GM23248 (cell line): ENCODE results near the gene SRGAP2C. TPM values are rescaled to one million over a fixed set of nuclear protein-coding genes. Genes with fewer than 3 reads are reported as not detected.
A peak's percentile ranks its signal among the peaks of the same experiment; 100 is the strongest.
"Not testable (repeated sequence)": the region's sequence is repeated elsewhere in the genome, so short reads cannot be mapped to it uniquely, and the experiment has no call there.

Experiments used
- DNase-seq: peaks from one replicate; pipeline ENCODE4 v3.0.0-alpha.2; 2015
- H2AFZ ChIP-seq: fragments of 200-600 bp; sonication (generic); 2 replicates; pipeline ENCODE4 v1.6.1; 2016; ENCODE audit warnings: antibody characterized with exemption
- H3F3A ChIP-seq: fragments of 200-600 bp; sonication (generic); 2 replicates; pipeline ENCODE4 v1.6.1; 2016; ENCODE audit warnings: mild to moderate bottlenecking, antibody characterized with exemption, mixed run types; ENCODE audit not compliant: insufficient read depth
- H3K27ac ChIP-seq: fragments of 200-600 bp; sonication (generic); 2 replicates; pipeline ENCODE4 v1.5.1; 2016; ENCODE audit warnings: mild to moderate bottlenecking
- H3K27me3 ChIP-seq: fragments of 200-600 bp; sonication (generic); replicated peaks from 2 replicates; pipeline ENCODE4 v1.6.1; 2016; ENCODE audit warnings: mild to moderate bottlenecking; ENCODE audit not compliant: insufficient read depth
- H3K36me3 ChIP-seq: fragments of 200-600 bp; sonication (generic); 2 replicates; pipeline ENCODE4 v1.6.1; 2016; ENCODE audit warnings: low read depth, mild to moderate bottlenecking
- H3K4me1 ChIP-seq: fragments of 200-600 bp; sonication (generic); 2 replicates; pipeline ENCODE4 v1.6.1; 2016; ENCODE audit warnings: mild to moderate bottlenecking; ENCODE audit not compliant: insufficient read depth
- H3K4me2 ChIP-seq: fragments of 200-600 bp; sonication (generic); one replicate; pipeline ENCODE4 v1.6.1; 2016; ENCODE audit warnings: mild to moderate bottlenecking; ENCODE audit not compliant: unreplicated experiment
- H3K4me3 ChIP-seq: fragments of 200-600 bp; sonication (generic); 2 replicates; pipeline ENCODE4 v1.5.1; 2016; ENCODE audit warnings: mild to moderate bottlenecking
- H3K79me2 ChIP-seq: fragments of 200-600 bp; sonication (generic); 2 replicates; pipeline ENCODE4 v1.6.1; 2016; ENCODE audit warnings: mild to moderate bottlenecking; ENCODE audit not compliant: insufficient read depth
- H3K9ac ChIP-seq: fragments of 200-600 bp; sonication (generic); 2 replicates; pipeline ENCODE4 v1.6.1; 2016; ENCODE audit warnings: mild to moderate bottlenecking
- H3K9me2 ChIP-seq: fragments of 200-600 bp; sonication (generic); 2 replicates; pipeline ENCODE4 v1.6.1; 2016; ENCODE audit warnings: mixed run types, mild to moderate bottlenecking, moderate library complexity; ENCODE audit not compliant: insufficient read depth
- H3K9me3 ChIP-seq: fragments of 200-600 bp; sonication (generic); one replicate; pipeline ENCODE4 v1.6.1; 2017; ENCODE audit warnings: low read depth
- H4K20me1 ChIP-seq: fragments of 200-600 bp; sonication (generic); 2 replicates; pipeline ENCODE4 v1.6.0; 2016; ENCODE audit not compliant: insufficient read depth
- WGBS, 2 experiments: methylation state at CpG; one replicate each; pipeline ENCODE4 v1.1.6; 2015 to 2017; ENCODE audit warnings: low lambda C conversion rate in 2 of 2, low coverage in 1 of 2; ENCODE audit errors: missing lambda C conversion rate in 2 of 2; 5-methylcytosine and 5-hydroxymethylcytosine counted together
- in situ Hi-C: fragments of 300-500 bp; cut with MboI; formaldehyde crosslinking; loops from 2 replicates; pipeline ENCODE4 v1.15.0; 2020
- polyA plus RNA-seq: library from polyadenylated mRNA; unstranded; fragments of >200 nt; fragmentation: Nextera tagmentation; extraction: Ambion mirVana; gene quantifications from 2 replicates; pipeline ENCODE4 v1.2.1, GENCODE V29; 2016
- total RNA-seq: library from RNA; depleted of rRNA; stranded (reverse); fragments of >200 nt; shearing (Covaris generic); gene quantifications from 2 replicates; pipeline ENCODE4 v1.2.3, GENCODE V29; 2014

Gene SRGAP2C
- total and polyA plus RNA-seq, 2 experiments from 2014 or later = 15.6 to 21.5 TPM

DNA sequence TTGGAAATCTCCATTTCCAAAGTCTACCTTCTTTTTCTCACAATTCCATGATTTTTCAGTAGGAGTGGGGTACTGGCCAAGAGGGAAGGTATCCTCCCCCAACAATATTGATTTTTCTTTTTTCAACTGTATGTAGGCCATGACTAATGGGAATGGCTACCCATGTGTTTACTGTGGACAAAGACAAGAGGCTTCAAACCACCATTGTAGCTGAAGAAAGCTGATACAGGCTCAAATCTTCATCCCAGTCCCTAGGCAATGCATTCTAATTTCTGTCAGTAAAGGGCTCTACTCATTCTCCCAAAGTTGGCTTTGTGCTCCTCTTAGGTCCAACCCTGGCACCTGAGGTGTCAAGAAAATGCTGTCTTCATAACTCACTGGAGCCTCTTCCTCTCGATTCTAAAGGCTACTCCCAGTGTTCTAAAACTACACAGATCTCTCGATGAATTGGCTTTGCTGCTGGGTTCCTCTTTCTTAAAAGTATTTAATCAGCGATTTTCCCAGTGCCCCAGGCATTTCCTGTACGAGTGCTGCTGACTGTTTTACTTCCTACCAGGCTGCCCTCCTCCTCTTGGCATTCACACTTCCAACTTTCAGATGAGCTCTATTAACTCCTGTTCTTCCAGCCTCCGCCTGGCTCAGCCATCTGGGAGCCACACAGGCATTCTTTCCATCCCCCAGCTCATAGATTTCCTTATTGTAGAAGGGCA lies 171.1 kb downstream of the SRGAP2C start:
- H3K9ac ChIP-seq, H3K27me3 ChIP-seq, H3K4me3 ChIP-seq, H3K79me2 ChIP-seq, H3K36me3 ChIP-seq, H3K4me1 ChIP-seq, H3K9me3 ChIP-seq, H4K20me1 ChIP-seq, DNase-seq, H3K4me2 ChIP-seq, H2AFZ ChIP-seq, H3F3A ChIP-seq, in situ Hi-C loops, H3K9me2 ChIP-seq, H3K27ac ChIP-seq: not testable (repeated sequence)
- WGBS, 2 experiments = no CpG with 5 or more reads among the region's 5 CpGs

GRCh38 chr1:121356819-121357218 lies 172.0 kb downstream of the SRGAP2C start:
- H3K4me3 ChIP-seq, H2AFZ ChIP-seq, H3K9me2 ChIP-seq, H4K20me1 ChIP-seq, H3K9me3 ChIP-seq, H3F3A ChIP-seq, H3K4me2 ChIP-seq, in situ Hi-C loops, H3K9ac ChIP-seq, H3K36me3 ChIP-seq, H3K79me2 ChIP-seq, H3K27ac ChIP-seq, H3K4me1 ChIP-seq, H3K27me3 ChIP-seq, DNase-seq: not testable (repeated sequence)
- WGBS, 2 experiments = 100% methylated on average over 1 of the region's 2 CpGs

- WGBS, 2 experiments = no CpG with 5 or more reads among the region's 1 CpG
- H3K27me3 ChIP-seq, H2AFZ ChIP-seq, H3K4me1 ChIP-seq, H3K27ac ChIP-seq, DNase-seq, H3K79me2 ChIP-seq, H3K36me3 ChIP-seq, H3K9ac ChIP-seq, in situ Hi-C loops, H3F3A ChIP-seq, H3K9me2 ChIP-seq, H3K4me2 ChIP-seq, H4K20me1 ChIP-seq, H3K4me3 ChIP-seq, H3K9me3 ChIP-seq: not testable (repeated sequence)
These were observed 175.8 kb downstream of the SRGAP2C start for GRCh38 chr1:121360531-121360930.

DNA sequence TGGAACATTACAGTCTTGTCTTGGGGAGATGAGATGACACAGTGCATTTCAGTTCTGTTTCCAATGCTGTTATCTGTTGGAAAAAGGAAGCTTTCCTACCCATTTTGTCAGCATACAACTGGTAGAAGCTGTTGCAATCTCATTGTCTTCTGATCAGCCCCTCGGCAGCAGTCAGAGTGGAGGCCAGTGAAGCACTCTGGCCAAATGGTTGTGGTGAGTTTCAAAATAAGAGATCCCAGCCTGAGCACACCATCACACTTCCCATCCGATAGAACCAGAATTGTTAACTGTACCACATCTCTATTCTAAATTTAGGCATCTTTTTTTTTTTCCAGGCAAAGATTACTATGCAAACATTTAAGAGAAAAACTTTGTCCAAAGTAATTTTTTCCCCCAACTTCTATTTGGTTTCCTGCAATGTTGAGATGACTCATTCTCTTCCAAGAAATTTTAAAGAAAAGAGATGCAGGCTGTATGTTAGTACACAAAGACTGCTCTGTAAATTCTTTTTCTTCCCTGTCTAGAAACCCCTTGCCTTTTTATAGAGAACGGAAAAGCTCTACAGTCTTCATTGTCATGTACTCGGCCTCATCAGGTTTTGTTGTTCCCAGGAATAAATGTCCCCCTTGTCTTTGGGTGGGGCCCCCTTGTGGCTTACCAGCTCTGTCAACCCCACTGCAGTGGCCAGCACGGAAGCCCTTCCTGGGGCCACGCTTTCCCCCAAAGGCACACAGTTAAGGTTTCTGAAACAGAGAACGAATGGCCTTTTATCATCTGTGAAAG lies 176.9 kb downstream of the SRGAP2C start:
- H3K27ac ChIP-seq, H3K36me3 ChIP-seq, H2AFZ ChIP-seq, H4K20me1 ChIP-seq, H3K79me2 ChIP-seq, H3K9me3 ChIP-seq, H3K27me3 ChIP-seq, in situ Hi-C loops, H3F3A ChIP-seq, H3K4me1 ChIP-seq, H3K9me2 ChIP-seq, H3K4me2 ChIP-seq, DNase-seq, H3K4me3 ChIP-seq, H3K9ac ChIP-seq: not testable (repeated sequence)
- 6% methylated on average over 1 to 2 of the region's 7 CpGs for whole genome bisulfite sequencing, 2 experiments

GRCh38 chr1:121362234-121362883 lies 177.6 kb downstream of the SRGAP2C start:
- H3K4me1 ChIP-seq, H3K4me3 ChIP-seq, H3K27me3 ChIP-seq, H3K36me3 ChIP-seq, H2AFZ ChIP-seq, H3K9me2 ChIP-seq, H3K9me3 ChIP-seq, DNase-seq, H3K4me2 ChIP-seq, H4K20me1 ChIP-seq, in situ Hi-C loops, H3F3A ChIP-seq, H3K9ac ChIP-seq, H3K79me2 ChIP-seq: not testable (repeated sequence)
- 55 to 86% methylated on average over 1 to 2 of the region's 4 CpGs for WGBS, 2 experiments
- peak overlapping the region; percentile 39; the same call in 1 of the 2 replicates for H3K27ac ChIP-seq

DNA sequence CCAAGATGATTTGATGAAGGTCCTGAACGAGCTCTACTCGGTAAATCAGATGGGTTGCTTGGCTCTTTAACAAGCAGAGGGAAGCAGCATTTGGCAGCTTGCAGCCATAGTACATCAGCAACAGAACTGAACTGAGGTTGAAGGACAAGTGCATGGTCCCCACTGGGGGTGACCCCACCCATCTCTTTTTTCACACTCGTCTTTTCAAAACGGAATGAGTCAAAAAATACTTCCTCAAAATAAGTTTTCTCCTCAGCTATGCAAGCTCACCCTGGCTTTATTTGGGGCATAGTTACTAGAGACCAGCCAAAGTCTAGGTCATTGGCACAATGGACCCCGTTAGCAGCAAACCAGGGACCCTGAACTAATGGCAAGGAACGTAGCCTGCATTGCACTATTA lies 180.5 kb downstream of the SRGAP2C start:
- H3K79me2 ChIP-seq, H4K20me1 ChIP-seq, H3K27me3 ChIP-seq, H3K9me2 ChIP-seq, H3K4me2 ChIP-seq, DNase-seq, H3K4me3 ChIP-seq, H3K9me3 ChIP-seq, H3K36me3 ChIP-seq, H3K4me1 ChIP-seq, H3F3A ChIP-seq, H2AFZ ChIP-seq, H3K27ac ChIP-seq, in situ Hi-C loops, H3K9ac ChIP-seq: not testable (repeated sequence)
- 95 to 100% methylated on average over 1 to 4 of the region's 6 CpGs for WGBS, 2 experiments

DNA sequence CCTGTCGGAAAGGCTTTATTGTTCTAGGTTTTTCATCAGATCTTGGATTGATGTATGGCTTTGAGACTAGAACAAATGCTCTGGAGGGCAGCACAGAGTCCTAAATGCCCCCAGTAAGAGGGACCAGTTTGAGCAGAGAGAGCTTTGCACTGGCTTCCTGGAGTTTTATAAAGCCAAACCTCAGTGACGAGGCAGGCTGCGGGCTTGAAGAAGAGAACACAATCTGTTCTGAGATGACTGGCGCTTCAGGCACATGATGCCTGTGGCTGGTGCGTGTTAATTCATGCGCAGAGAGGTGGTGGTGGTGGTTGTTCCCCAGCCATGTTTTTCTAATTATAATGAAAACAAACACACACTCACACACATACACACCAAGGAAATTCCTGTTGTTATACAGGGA lies 180.9 kb downstream of the SRGAP2C start:
- WGBS, 2 experiments = 45 to 73% methylated on average over 4 to 6 of the region's 6 CpGs
- H3K9me3 ChIP-seq, H3F3A ChIP-seq, H3K4me2 ChIP-seq, in situ Hi-C loops, H3K9me2 ChIP-seq, H4K20me1 ChIP-seq, H3K27ac ChIP-seq, H3K36me3 ChIP-seq, H3K4me1 ChIP-seq, H2AFZ ChIP-seq, H3K4me3 ChIP-seq, H3K27me3 ChIP-seq, H3K79me2 ChIP-seq, H3K9ac ChIP-seq: not testable (repeated sequence)
- peak; percentile 46 for DNase-seq
